Naive thymus-derived CD4-positive, alpha-beta T cell (primary cell): ENCODE results near the gene PLEKHM3. TPM values are rescaled to one million over a fixed set of nuclear protein-coding genes. Genes with fewer than 3 reads are reported as not detected.

Source experiments
- ATAC-seq: fragments of 150-1000 bp; cut with Tn5 transposase; 2 replicates; pipeline ENCODE4 v1.10.0; 2021; ENCODE audit warnings: mild to moderate bottlenecking, moderate library complexity
- CTCF ChIA-PET: fragments of 350-600 bp; sonication (Branson Sonifier 250); formaldehyde crosslinking; loops from one replicate; lab custom pipeline; 2021; ENCODE audit warnings: antibody characterized with exemption; lab: Charles Lee
- POLR2A ChIA-PET: fragments of 350-600 bp; sonication (Branson Sonifier 250); formaldehyde crosslinking; loops from one replicate; lab custom pipeline; 2021; ENCODE audit warnings: antibody characterized with exemption, inconsistent platforms; lab: Charles Lee
- DNase-seq, 9 donors: peaks; one replicate each; pipeline versions ENCODE4 v3.0.0 to v3.0.0-alpha.2; 2020 to 2022; ENCODE audit warnings: mixed read lengths in 1 of 9
- H3K27ac ChIP-seq: one replicate; pipeline ENCODE4 v1.7.0; 2013; ENCODE audit warnings: mild to moderate bottlenecking, low read depth, low read length, moderate library complexity
- H3K27me3 ChIP-seq, 2 donors: one replicate each; pipeline ENCODE4 v1.7.0; 2013; ENCODE audit warnings: low read length in 2 of 2, mild to moderate bottlenecking in 2 of 2, moderate library complexity in 2 of 2; ENCODE audit not compliant: control insufficient read depth in 2 of 2, insufficient read depth in 2 of 2
- H3K36me3 ChIP-seq, 3 experiments: 1 replicate in 2 of 3; 2 replicates in 1 of 3; pipeline ENCODE4 v1.7.0; 2013; ENCODE audit warnings: low read length in 3 of 3, mild to moderate bottlenecking in 3 of 3, moderate library complexity in 1 of 3; ENCODE audit not compliant: insufficient read depth in 3 of 3, control insufficient read depth in 2 of 3
- H3K4me1 ChIP-seq, 2 donors: one replicate each; pipeline ENCODE4 v1.7.0; 2013; ENCODE audit warnings: low read length in 2 of 2, mild to moderate bottlenecking in 2 of 2, moderate library complexity in 1 of 2; ENCODE audit not compliant: control insufficient read depth in 2 of 2, insufficient read depth in 2 of 2
- H3K4me3 ChIP-seq: 2 replicates; pipeline ENCODE4 v1.7.0; 2013; ENCODE audit warnings: mild to moderate bottlenecking, low read length
- H3K9me3 ChIP-seq, 3 experiments: 1 replicate in 2 of 3; 2 replicates in 1 of 3; pipeline ENCODE4 v1.7.0; 2013; ENCODE audit warnings: low read length in 3 of 3; ENCODE audit not compliant: control insufficient read depth in 2 of 3
- H3K27ac Mint-ChIP-seq, 9 donors: one replicate each; pipeline ENCODE4 v1.8.0; 2020 to 2022; ENCODE audit warnings: mixed read lengths in 9 of 9, mild to moderate bottlenecking in 8 of 9, moderate library complexity in 5 of 9, inconsistent platforms in 2 of 9
- H3K27me3 Mint-ChIP-seq, 5 donors: one replicate each; pipeline ENCODE4 v1.8.0; 2021 to 2022; ENCODE audit warnings: mixed read lengths in 5 of 5, mild to moderate bottlenecking in 1 of 5
- H3K36me3 Mint-ChIP-seq, 5 donors: one replicate each; pipeline ENCODE4 v1.8.0; 2020 to 2022; ENCODE audit warnings: mixed read lengths in 5 of 5, mild to moderate bottlenecking in 3 of 5, inconsistent platforms in 1 of 5
- H3K4me1 Mint-ChIP-seq, 7 donors: one replicate each; pipeline ENCODE4 v1.8.0; 2020 to 2022; ENCODE audit warnings: mixed read lengths in 7 of 7, mild to moderate bottlenecking in 3 of 7, inconsistent platforms in 1 of 7
- H3K4me3 Mint-ChIP-seq, 10 donors: one replicate each; pipeline ENCODE4 v1.8.0; 2020 to 2022; ENCODE audit warnings: mild to moderate bottlenecking in 10 of 10, mixed read lengths in 10 of 10, moderate library complexity in 6 of 10, inconsistent platforms in 2 of 10
- H3K9me3 Mint-ChIP-seq, 11 donors: one replicate each; pipeline ENCODE4 v1.8.0; 2020 to 2022; ENCODE audit warnings: mixed read lengths in 11 of 11, mild to moderate bottlenecking in 4 of 11, inconsistent platforms in 1 of 11, moderate library complexity in 1 of 11
- intact Hi-C, 2 donors: fragments of 100-400 bp; cut with micrococcal nuclease; formaldehyde crosslinking; loops; one replicate each; pipeline ENCODE4 v1.15.1; 2023
- polyA plus RNA-seq, 2 donors: library from polyadenylated mRNA; unstranded; fragments of 300-500 nt; fragmentation: Illumina TruSeq; gene quantifications; one replicate each; pipeline ENCODE4 v1.2.3, GENCODE V29; 2021
- total RNA-seq, 6 experiments: library from RNA in 5 of 6; stranded (reverse) in 5 of 6; gene quantifications; 1 replicate in 5 of 6; 2 replicates in 1 of 6; pipeline ENCODE4 v1.2.3 and lab custom pipeline; 2021 to 2026

PLEKHM3 gene
- total and polyA plus RNA-seq, 7 experiments from 2014 or later, result 3.8 to 19.4 (median 13.8) TPM

DNA sequence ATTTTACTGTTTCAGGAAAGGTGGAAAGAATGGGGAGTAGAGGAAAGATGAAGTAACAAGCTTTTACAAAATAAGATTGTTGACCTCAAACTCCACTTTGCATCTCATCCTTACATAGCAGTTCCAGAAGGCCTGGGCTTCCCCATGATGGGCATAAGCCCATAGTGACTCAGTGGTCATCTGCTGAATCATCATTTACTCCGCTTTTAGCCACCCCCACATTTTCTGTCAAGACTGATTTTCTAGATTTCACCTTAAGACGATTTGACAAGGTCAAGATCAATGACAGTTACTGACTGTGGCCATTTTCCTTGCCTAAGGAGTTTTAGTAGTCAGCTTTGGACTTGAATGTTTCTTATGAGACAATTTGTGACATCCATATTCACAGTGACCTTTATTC, 49.4 kb downstream of the PLEKHM3 start:
- H3K4me3 ChIP-seq, result no peak overlapping the region
- intact Hi-C loops, result loop anchor here in 1 of 2 donors (10.0 kb wide), 1 partner anchor 1281 kb away; no protein-coding TSS in a partner anchor
- ChIA-PET POLR2A (no interaction called here), CTCF (interaction anchor here (0.7 to 1.0 kb wide), 3 partner anchors 147 to 261 kb away, joined by 3 read pairs; no protein-coding TSS in a partner anchor)
- Mint-ChIP-seq H3K4me1 (peaks cover 2 to 30% (median 22%) of the 10 kb centered on the region in 7 donors), H3K36me3 (peaks cover 0 to 20% (median 4%) of the 10 kb centered on the region in 5 donors), H3K4me3 (no peak overlapping the region), H3K9me3 (no peaks in the 10 kb centered on the region), H3K27ac (peak overlapping the region in 2 of 9 donors; percentile 20 to 26), H3K27me3 (no peaks in the 10 kb centered on the region)
- no peak overlapping the region for H3K27ac ChIP-seq
- DNase-seq (no peak), ATAC-seq (no peak)
- H3K4me1 ChIP-seq, result no peaks in the 10 kb centered on the region
- no peaks in the 10 kb centered on the region for H3K9me3 ChIP-seq
- no peaks in the 10 kb centered on the region for H3K27me3 ChIP-seq
- peaks cover 0 to 13% (median 7%) of the 10 kb centered on the region in 3 experiments for H3K36me3 ChIP-seq

DNA sequence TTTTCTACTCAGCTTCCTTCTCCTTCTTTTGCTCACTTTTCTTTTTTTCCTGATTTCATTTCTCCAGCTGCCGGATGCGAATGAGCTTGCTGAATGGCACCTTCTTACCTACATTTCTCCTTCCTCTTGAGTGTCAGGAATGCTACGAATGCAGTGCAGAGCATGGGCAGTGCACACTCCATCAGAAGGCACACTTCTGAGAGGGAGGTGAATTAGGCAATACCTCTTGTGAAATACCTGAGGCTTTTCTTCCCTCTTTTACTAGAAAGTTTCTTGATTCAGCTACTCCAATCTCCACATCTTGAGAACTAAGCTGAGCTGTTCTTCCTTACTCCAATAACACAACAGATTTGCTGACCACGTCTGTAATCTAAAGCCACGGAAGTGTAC, 51.1 kb downstream of the PLEKHM3 start:
- no peaks in the 10 kb centered on the region for H3K27me3 ChIP-seq
- peaks cover 0 to 13% (median 7%) of the 10 kb centered on the region in 3 experiments for H3K36me3 ChIP-seq
- Mint-ChIP-seq H3K4me3 (no peak overlapping the region), H3K27me3 (no peaks in the 10 kb centered on the region), H3K36me3 (peaks cover 0 to 20% (median 4%) of the 10 kb centered on the region in 5 donors), H3K27ac (peak overlapping the region in 2 of 9 donors; percentile 2 to 65), H3K4me1 (peaks cover 5 to 43% (median 31%) of the 10 kb centered on the region in 7 donors), H3K9me3 (no peaks in the 10 kb centered on the region)
- DNase-seq (no peak), ATAC-seq (peak; percentile 34)
- H3K4me1 ChIP-seq, result no peaks in the 10 kb centered on the region
- ChIA-PET POLR2A (no interaction called here), CTCF (interaction anchor here (0.7 kb wide), 4 partner anchors 32 to 1268 kb away, joined by 3 to 5 read pairs (median 4); no protein-coding TSS in a partner anchor)
- intact Hi-C loops, result loop anchor here in 1 of 2 donors (5.0 to 10.0 kb wide), 2 partner anchors 1172 to 1279 kb away; no protein-coding TSS in a partner anchor
- H3K4me3 ChIP-seq, result no peak overlapping the region
- no peaks in the 10 kb centered on the region for H3K9me3 ChIP-seq
- H3K27ac ChIP-seq, result no peak overlapping the region

GRCh38 chr2:207970826-207971180, 54.5 kb downstream of the PLEKHM3 start:
- CTCF ChIA-PET, result interaction anchor here (1.4 kb wide), 1 partner anchor 225 kb away, joined by 5 read pairs; no protein-coding TSS in a partner anchor
- H3K9me3 ChIP-seq, result no peaks in the 10 kb centered on the region
- DNase-seq (no peak), ATAC-seq (no peak)
- no peaks in the 10 kb centered on the region for H3K4me1 ChIP-seq
- intact Hi-C loops, result loop anchor here in 1 of 2 donors (5.0 to 10.0 kb wide), 2 partner anchors 1169 to 1276 kb away; no protein-coding TSS in a partner anchor
- POLR2A ChIA-PET, result interaction anchor here (0.8 kb wide), 1 partner anchor 18 kb away, joined by 3 read pairs; no protein-coding TSS in a partner anchor
- H3K27me3 ChIP-seq, result no peaks in the 10 kb centered on the region
- Mint-ChIP-seq H3K36me3 (peaks cover 0 to 17% (median 0%) of the 10 kb centered on the region in 5 donors), H3K27me3 (no peaks in the 10 kb centered on the region), H3K4me3 (no peak overlapping the region), H3K27ac (no peak overlapping the region), H3K9me3 (no peaks in the 10 kb centered on the region), H3K4me1 (peaks cover 5 to 45% (median 27%) of the 10 kb centered on the region in 7 donors)
- H3K27ac ChIP-seq, result no peak overlapping the region
- no peak overlapping the region for H3K4me3 ChIP-seq
- H3K36me3 ChIP-seq, result no peaks in the 10 kb centered on the region

- no peaks in the 10 kb centered on the region for H3K27me3 ChIP-seq
- H3K9me3 Mint-ChIP-seq, result no peaks in the 10 kb centered on the region
- ChIA-PET POLR2A (no interaction called here), CTCF (no interaction called here)
- H3K27ac ChIP-seq, result no peak overlapping the region
- ATAC-seq, result no peak
- no peak overlapping the region for H3K4me3 ChIP-seq
- no peak for DNase-seq
- H3K27me3 Mint-ChIP-seq, result no peaks in the 10 kb centered on the region
- peak overlapping the region in 1 of 10 donors; percentile 37 for H3K4me3 Mint-ChIP-seq
- intact Hi-C loops, result loop anchor here in 1 of 2 donors (5.0 to 10.0 kb wide), 2 partner anchors 1168 to 1275 kb away; no protein-coding TSS in a partner anchor
- peaks cover 0 to 17% (median under 1%) of the 10 kb centered on the region in 5 donors for H3K36me3 Mint-ChIP-seq
- no peaks in the 10 kb centered on the region for H3K36me3 ChIP-seq
- H3K4me1 Mint-ChIP-seq, result peaks cover 5 to 45% (median 27%) of the 10 kb centered on the region in 7 donors
- no peaks in the 10 kb centered on the region for H3K9me3 ChIP-seq
- no peaks in the 10 kb centered on the region for H3K4me1 ChIP-seq
- peak overlapping the region in 1 of 9 donors; percentile 43 for H3K27ac Mint-ChIP-seq
Observed at GRCh38 chr2:207970147-207970825, 55.0 kb downstream of the PLEKHM3 start.

DNA sequence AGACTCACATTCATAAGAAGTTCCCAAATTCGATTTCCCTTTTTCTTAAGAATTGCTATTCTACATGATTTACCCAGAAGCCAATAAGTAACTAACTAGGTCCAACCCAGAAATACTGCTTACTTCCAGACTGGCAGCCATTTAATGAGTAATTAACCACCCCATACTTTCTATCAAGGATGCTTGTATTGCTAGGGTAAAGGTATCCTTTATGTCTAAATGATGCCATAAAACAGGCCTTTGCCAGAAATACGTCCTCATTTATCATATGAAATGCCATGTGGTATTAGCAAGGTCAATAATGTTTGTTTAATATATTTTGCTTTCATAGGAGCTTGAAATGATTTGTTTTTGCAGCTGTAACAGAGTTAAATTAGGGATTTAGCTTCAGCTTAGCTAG, 56.1 kb downstream of the PLEKHM3 start:
- no peaks in the 10 kb centered on the region for H3K36me3 ChIP-seq
- H3K4me1 ChIP-seq, result no peaks in the 10 kb centered on the region
- CTCF ChIA-PET, result no interaction called here
- DNase-seq, result no peak
- H3K27ac ChIP-seq, result no peak overlapping the region
- no peak overlapping the region for H3K4me3 ChIP-seq
- ATAC-seq, result no peak
- H3K27ac Mint-ChIP-seq, result no peak overlapping the region
- H3K36me3 Mint-ChIP-seq, result peaks cover 0 to 20% (median 8%) of the 10 kb centered on the region in 5 donors
- H3K9me3 Mint-ChIP-seq, result no peaks in the 10 kb centered on the region
- no peaks in the 10 kb centered on the region for H3K9me3 ChIP-seq
- no peaks in the 10 kb centered on the region for H3K27me3 ChIP-seq
- H3K4me1 Mint-ChIP-seq, result peaks cover 5 to 42% (median 27%) of the 10 kb centered on the region in 7 donors
- intact Hi-C loops, result no loop called here
- H3K27me3 Mint-ChIP-seq, result no peaks in the 10 kb centered on the region
- no peak overlapping the region for H3K4me3 Mint-ChIP-seq
- POLR2A ChIA-PET, result no interaction called here

DNA sequence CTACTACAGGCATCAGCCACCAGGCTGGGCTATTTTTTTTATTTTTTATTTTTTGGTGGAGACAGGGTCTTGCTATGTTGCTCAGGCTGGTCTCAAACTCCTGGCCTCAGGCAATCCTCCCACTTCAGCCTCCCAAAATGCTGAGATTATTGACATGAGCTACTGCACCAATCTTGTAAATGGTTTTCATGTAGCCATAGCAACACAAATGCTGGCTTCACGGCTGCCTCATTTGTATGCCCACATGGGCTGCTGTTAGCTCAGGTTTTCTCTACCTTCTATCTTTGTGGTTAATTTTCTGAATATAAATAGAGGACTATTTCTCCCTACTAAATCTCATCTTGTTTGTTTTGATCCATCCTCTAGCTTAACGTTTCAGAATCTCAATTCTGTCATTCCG, 58.2 kb downstream of the PLEKHM3 start:
- H3K9me3 Mint-ChIP-seq, result peaks cover 3 to 13% (median 9%) of the 10 kb centered on the region in 11 donors
- Histone ChIP-seq H3K27ac (no peak overlapping the region), H3K4me3 (no peak overlapping the region), H3K27me3 (no peaks in the 10 kb centered on the region), H3K9me3 (peaks cover 0 to 10% (median 0%) of the 10 kb centered on the region in 3 experiments), H3K4me1 (no peaks in the 10 kb centered on the region), H3K36me3 (peaks cover 0 to 10% (median 0%) of the 10 kb centered on the region in 3 experiments)
- H3K27me3 Mint-ChIP-seq, result no peaks in the 10 kb centered on the region
- CTCF ChIA-PET, result no interaction called here
- POLR2A ChIA-PET, result no interaction called here
- peaks cover 3 to 35% (median 22%) of the 10 kb centered on the region in 7 donors for H3K4me1 Mint-ChIP-seq
- DNase-seq (no peak), ATAC-seq (no peak)
- intact Hi-C loops, result no loop called here
- peaks cover 10 to 37% (median 25%) of the 10 kb centered on the region in 5 donors for H3K36me3 Mint-ChIP-seq
- H3K27ac Mint-ChIP-seq, result no peak overlapping the region
- no peak overlapping the region for H3K4me3 Mint-ChIP-seq
